ENCODE results near the gene TPPP3. TPM values are rescaled to one million over a fixed set of nuclear protein-coding genes. Genes with fewer than 3 reads are reported as not detected.

TPPP3 gene
- total RNA-seq, 1 donor from 2014 or later, result not detected

- no peak for TF ChIP-seq CTCF (conservative IDR thresholded peaks at IDR 0.05; ENCODE audit: low read depth, low read length)
- no peak for DNase-seq (ENCODE audit: low read depth)
- H3K4me3 ChIP-seq (ENCODE audit: low read depth, low read length), result no peak overlapping the region
Measured at GRCh38 chr16:67341250-67341649, 52.0 kb downstream of the TPPP3 start.

Other genes starting within 250 kb of the TPPP3 start
- gene B3GNT9, start 242.5 kb downstream of the TPPP3 start, total RNA-seq, result 1.0 and 2.0 TPM in 2 replicates
- gene TRADD, start 233.6 kb downstream of the TPPP3 start, total RNA-seq, result 17.6 and 30.6 TPM in 2 replicates
- 4.9 and 12.3 TPM in 2 replicates for gene FBXL8, start 233.5 kb downstream of the TPPP3 start, total RNA-seq
- gene HSF4, start 228.8 kb downstream of the TPPP3 start, total RNA-seq, result 0.14 and 0.63 TPM in 2 replicates
- gene NOL3, start 223.0 kb downstream of the TPPP3 start, total RNA-seq, result 12.5 and 39.4 TPM in 2 replicates
- gene MATCAP1, start 209.5 kb downstream of the TPPP3 start, total RNA-seq, result 5.1 and 11.4 TPM in 2 replicates
- 1.2 TPM in 1 of 2 replicates, not detected in the other for gene EXOC3L1, start 203.4 kb downstream of the TPPP3 start, total RNA-seq
- gene E2F4, start 201.3 kb downstream of the TPPP3 start, total RNA-seq, result 78.9 and 108 TPM in 2 replicates
- gene ELMO3, start 194.4 kb downstream of the TPPP3 start, total RNA-seq, result 4.0 and 11.0 TPM in 2 replicates
- 49.0 and 54.8 TPM in 2 replicates for gene TMEM208, start 166.4 kb downstream of the TPPP3 start, total RNA-seq
- gene FHOD1, start 146.0 kb downstream of the TPPP3 start, total RNA-seq, result 16.4 and 20.1 TPM in 2 replicates
- 0.14 and 0.23 TPM in 2 replicates for gene SLC9A5, start 144.5 kb downstream of the TPPP3 start, total RNA-seq
- 6.6 and 10.2 TPM in 2 replicates for gene PLEKHG4, start 114.0 kb downstream of the TPPP3 start, total RNA-seq
- 0.14 and 0.35 TPM in 2 replicates for gene KCTD19, start 66.8 kb downstream of the TPPP3 start, total RNA-seq
- 0.07 and 0.52 TPM in 2 replicates for gene LRRC36, start 66.7 kb downstream of the TPPP3 start, total RNA-seq
- gene ZDHHC1, start 23.0 kb upstream of the TPPP3 start, total RNA-seq, result 1.8 and 7.3 TPM in 2 replicates
- 1.2 and 2.2 TPM in 2 replicates for gene HSD11B2, start 37.6 kb upstream of the TPPP3 start, total RNA-seq
- gene ATP6V0D1, start 87.7 kb upstream of the TPPP3 start, total RNA-seq, result 97.9 and 120 TPM in 2 replicates
- gene AGRP, start 90.0 kb upstream of the TPPP3 start, total RNA-seq, result not detected in 2 replicates
- 44.5 and 74.9 TPM in 2 replicates for gene RIPOR1, start 135.3 kb upstream of the TPPP3 start, total RNA-seq
- 25.9 and 32.0 TPM in 2 replicates for gene CTCF, start 169.0 kb upstream of the TPPP3 start, total RNA-seq